NCI-H2196 treated with DMSO at 0.1 percent for 48 hours (cell line): Measurements from ENCODE around the gene DUSP9.
A peak's percentile ranks its signal among the peaks of the same experiment; 100 is the strongest.
"Not testable (repeated sequence)": the region's sequence is repeated elsewhere in the genome, so short reads cannot be mapped to it uniquely, and the experiment has no call there.

Source experiments
- DNase-seq: peaks from one replicate; lab custom pipeline; 2025; ENCODE audit not compliant: unreplicated experiment; lab: John Stamatoyannopoulos, UW

The DUSP9 gene

GRCh38 chrX:153646620-153647373, at the start of gene DUSP9:
DUSP9 (plus strand) TSS chrX:153647203; CDS start chrX:153647954, 751 bp downstream.
- no peak for DNase-seq

GRCh38 chrX:153598541-153599191, 48.3 kb upstream of the DUSP9 start, which contains the start of gene CCNQ:
CCNQ (minus strand) TSS chrX:153599139; CDS start chrX:153599073, 66 bp downstream.
- DNase-seq, result no peak

GRCh38 chrX:153599192-153600031, 47.6 kb upstream of the DUSP9 start:
- DNase-seq, result peak; percentile 55

GRCh38 chrX:153600032-153600373, 47.0 kb upstream of the DUSP9 start:
- no peak for DNase-seq

- DNase-seq, result no peak
Measured at GRCh38 chrX:153600921-153601320, 46.1 kb upstream of the DUSP9 start.

- DNase-seq, result no peak
Measured at GRCh38 chrX:153601511-153602110, 45.4 kb upstream of the DUSP9 start.

- no peak for DNase-seq
Measured at GRCh38 chrX:153602601-153603000, 44.4 kb upstream of the DUSP9 start.

- no peak for DNase-seq
Measured at GRCh38 chrX:153603131-153603656, 43.8 kb upstream of the DUSP9 start.

GRCh38 chrX:153604666-153605380, 42.2 kb upstream of the DUSP9 start:
- not testable (repeated sequence) for DNase-seq

- DNase-seq, result no peak
Measured at GRCh38 chrX:153606503-153606902, 40.5 kb upstream of the DUSP9 start.

GRCh38 chrX:153608376-153608775, 38.6 kb upstream of the DUSP9 start:
- no peak for DNase-seq

- DNase-seq, result no peak
Measured at GRCh38 chrX:153608806-153609205, 38.2 kb upstream of the DUSP9 start.

GRCh38 chrX:153609917-153610835, 36.8 kb upstream of the DUSP9 start:
- peak; percentile 47 for DNase-seq

GRCh38 chrX:153610836-153611213, 36.2 kb upstream of the DUSP9 start:
- DNase-seq, result no peak

GRCh38 chrX:153611298-153612095, 35.5 kb upstream of the DUSP9 start:
- no peak for DNase-seq

GRCh38 chrX:153612413-153612812, 34.6 kb upstream of the DUSP9 start:
- DNase-seq, result no peak

- DNase-seq, result no peak
Measured at GRCh38 chrX:153614818-153615217, 32.2 kb upstream of the DUSP9 start.

GRCh38 chrX:153620576-153620975, 26.4 kb upstream of the DUSP9 start:
- no peak for DNase-seq
